GM12891 (cell line): ENCODE data around the gene HSPA1L.
"Not testable (repeated sequence)": the region's sequence is repeated elsewhere in the genome, so short reads cannot be mapped to it uniquely, and the experiment has no call there.

Source experiments
- DNase-seq: peaks from one replicate; pipeline ENCODE4 v3.0.0; 2011; ENCODE audit warnings: low spot score; ENCODE audit not compliant: insufficient read length
- FAIRE-seq: peaks from 2 replicates; lab custom pipeline; 2011; peaks lifted over from hg19 to GRCh38; lab: Jason Lieb, UNC
- PAX5 ChIP-seq: IDR thresholded peaks from 2 replicates; pipeline ENCODE4 v1.6.1; 2011; ENCODE audit warnings: low read length, moderate library complexity, mild to moderate bottlenecking; ENCODE audit not compliant: insufficient read depth, severe bottlenecking
- POLR2A ChIP-seq: IDR thresholded peaks from 2 replicates; pipeline ENCODE4 v1.6.1; 2011; ENCODE audit warnings: low read depth, low read length, control low read depth
- POLR2AphosphoS5 ChIP-seq: IDR thresholded peaks from 2 replicates; pipeline ENCODE4 v1.6.1; 2011; ENCODE audit warnings: low read depth, low read length, control low read depth
- POU2F2 ChIP-seq: IDR thresholded peaks from 2 replicates; pipeline ENCODE4 v1.6.1; 2011; ENCODE audit warnings: low read depth, mild to moderate bottlenecking, control low read depth, low read length, moderate library complexity
- SPI1 ChIP-seq: IDR thresholded peaks from 2 replicates; pipeline ENCODE4 v1.6.1; 2011; ENCODE audit warnings: low read depth, low read length, control low read depth
- TAF1 ChIP-seq: IDR thresholded peaks from 2 replicates; pipeline ENCODE4 v1.6.1; 2011; ENCODE audit warnings: low read depth, low read length, control low read depth

HSPA1L gene

GRCh38 chr6:31836047-31836473, 21.0 kb upstream of the HSPA1L start:
- TF ChIP-seq SPI1 (no peak), PAX5 (no peak), POLR2A (0 out of 2 replicates have a peak, but pooled peaks have one; percentile 24)
- DNase-seq (no peak), FAIRE-seq (no peak)

GRCh38 chr6:31834367-31835250, 19.5 kb upstream of the HSPA1L start:
- DNase-seq (peak; percentile 63), FAIRE-seq (peak; percentile 71)
- TF ChIP-seq POLR2AphosphoS5 (peak; percentile 99), PAX5 (peak; percentile 4), POLR2A (peak; percentile 99), SPI1 (no peak), POU2F2 (peak; percentile 92), TAF1 (peak; percentile 94)

DNA sequence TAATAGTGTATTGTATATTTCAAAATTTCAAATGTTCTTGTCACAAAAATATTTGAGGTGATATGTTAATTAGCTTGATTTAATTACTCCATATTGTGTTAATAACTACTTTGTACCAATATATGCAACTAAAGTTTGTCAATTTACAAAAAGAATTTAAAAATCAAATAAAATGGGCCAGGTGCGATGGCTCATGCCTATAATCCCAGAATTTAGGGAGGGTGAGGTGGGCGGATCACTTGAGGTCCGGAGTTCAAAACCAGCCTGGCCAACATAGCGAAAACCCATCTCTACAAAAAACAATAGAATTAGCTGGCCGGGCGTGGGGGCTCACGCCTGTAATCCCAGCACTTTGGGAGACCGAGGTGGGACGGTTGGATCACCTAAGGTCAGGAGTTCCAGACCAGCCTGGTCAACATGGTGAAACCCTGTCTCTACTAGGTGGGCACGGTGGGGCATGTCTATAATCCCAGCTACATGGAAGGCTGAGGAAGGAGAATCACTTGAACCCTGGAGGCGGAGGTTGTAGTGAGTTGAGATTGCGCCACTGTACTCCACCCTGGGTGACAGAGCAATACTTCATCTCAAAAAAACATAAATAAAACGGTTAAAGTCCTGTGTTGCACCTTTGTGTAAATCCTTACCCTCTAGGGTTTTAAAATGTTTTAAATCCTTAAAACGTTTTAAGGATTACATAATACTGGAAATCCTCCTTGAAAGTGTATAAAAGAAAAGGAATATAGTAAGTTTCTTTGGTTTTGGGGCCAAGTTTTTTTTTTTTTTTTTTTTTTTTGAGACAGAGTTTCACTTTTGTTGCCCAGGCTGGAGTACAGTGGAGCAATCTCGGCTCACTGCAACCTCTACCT, 16.5 kb upstream of the HSPA1L start:
- FAIRE-seq (no peak), DNase-seq (no peak)
- TF ChIP-seq POLR2A: no peak
- TF ChIP-seq POLR2AphosphoS5: no peak
- no peak for TF ChIP-seq TAF1
- TF ChIP-seq SPI1: no peak
- no peak for TF ChIP-seq POU2F2
- TF ChIP-seq PAX5: no peak

DNA sequence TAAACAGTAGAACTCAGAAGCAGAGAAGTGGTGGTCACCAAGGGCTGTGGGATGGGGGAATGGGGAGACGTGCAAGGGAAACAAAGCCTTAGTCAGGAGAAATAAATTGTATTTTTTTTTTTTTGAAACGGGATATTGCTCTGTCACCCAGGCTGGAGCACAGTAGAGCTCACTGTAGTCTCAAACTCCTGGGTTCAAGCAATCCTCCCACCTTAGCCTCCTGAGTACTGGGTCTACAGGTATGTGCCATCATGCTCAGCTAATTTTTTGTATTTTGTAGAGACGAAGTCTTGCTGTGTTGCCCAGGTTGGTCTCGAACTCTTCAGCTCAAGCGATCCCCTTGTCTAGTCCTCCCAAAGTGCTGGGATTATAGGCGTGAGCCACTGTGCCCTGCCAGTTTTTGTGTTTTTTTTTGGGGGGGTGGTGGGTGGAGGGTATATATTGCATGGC, 15.8 kb upstream of the HSPA1L start:
- TF ChIP-seq SPI1: no peak
- TF ChIP-seq POLR2A: no peak
- TF ChIP-seq PAX5: no peak
- no peak for TF ChIP-seq POU2F2
- TF ChIP-seq POLR2AphosphoS5: no peak
- no peak for TF ChIP-seq TAF1
- FAIRE-seq (no peak), DNase-seq (no peak)

DNA sequence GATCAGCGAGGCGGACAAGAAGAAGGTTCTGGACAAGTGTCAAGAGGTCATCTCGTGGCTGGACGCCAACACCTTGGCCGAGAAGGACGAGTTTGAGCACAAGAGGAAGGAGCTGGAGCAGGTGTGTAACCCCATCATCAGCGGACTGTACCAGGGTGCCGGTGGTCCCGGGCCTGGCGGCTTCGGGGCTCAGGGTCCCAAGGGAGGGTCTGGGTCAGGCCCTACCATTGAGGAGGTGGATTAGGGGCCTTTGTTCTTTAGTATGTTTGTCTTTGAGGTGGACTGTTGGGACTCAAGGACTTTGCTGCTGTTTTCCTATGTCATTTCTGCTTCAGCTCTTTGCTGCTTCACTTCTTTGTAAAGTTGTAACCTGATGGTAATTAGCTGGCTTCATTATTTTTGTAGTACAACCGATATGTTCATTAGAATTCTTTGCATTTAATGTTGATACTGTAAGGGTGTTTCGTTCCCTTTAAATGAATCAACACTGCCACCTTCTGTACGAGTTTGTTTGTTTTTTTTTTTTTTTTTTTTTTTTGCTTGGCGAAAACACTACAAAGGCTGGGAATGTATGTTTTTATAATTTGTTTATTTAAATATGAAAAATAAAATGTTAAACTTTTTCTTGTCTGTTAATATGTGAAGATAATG, 14.7 kb upstream of the HSPA1L start:
- TF ChIP-seq TAF1: no peak
- no peak for TF ChIP-seq POU2F2
- FAIRE-seq: no peak

DNA sequence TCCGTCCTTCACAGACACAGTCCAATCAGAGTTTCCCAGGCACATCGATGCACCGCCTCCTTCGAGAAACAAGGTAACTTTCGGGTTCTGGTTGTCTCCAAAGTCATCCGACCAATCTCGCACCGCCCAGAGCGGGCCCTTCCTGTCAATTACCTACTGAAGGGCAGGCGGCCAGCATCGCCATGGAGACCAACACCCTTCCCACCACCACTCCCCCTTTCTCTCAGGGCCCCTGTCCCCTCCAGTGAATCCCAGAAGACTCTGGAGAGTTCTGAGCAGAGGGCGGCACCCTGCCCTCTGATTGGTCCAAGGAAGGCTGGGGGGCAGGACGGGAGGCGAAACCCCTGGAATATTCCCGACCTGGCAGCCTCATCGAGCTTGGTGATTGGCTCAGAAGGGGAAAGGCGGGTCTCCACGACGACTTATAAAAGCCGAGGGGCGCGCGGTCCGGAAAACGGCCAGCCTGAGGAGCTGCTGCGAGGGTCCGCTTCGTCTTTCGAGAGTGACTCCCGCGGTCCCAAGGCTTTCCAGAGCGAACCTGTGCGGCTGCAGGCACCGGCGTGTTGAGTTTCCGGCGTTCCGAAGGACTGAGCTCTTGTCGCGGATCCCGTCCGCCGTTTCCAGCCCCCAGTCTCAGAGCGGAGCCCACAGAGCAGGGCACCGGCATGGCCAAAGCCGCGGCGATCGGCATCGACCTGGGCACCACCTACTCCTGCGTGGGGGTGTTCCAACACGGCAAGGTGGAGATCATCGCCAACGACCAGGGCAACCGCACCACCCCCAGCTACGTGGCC, 12.4 kb upstream of the HSPA1L start, which contains the start of gene HSPA1B:
TSS of gene HSPA1B (plus strand) at position 453 of the 794 bp plus-strand sequence. CDS start at position 666, 213 bp downstream.
- peak; percentile 77 for FAIRE-seq
- peak; percentile 80 for DNase-seq
- TF ChIP-seq TAF1: peak; percentile 88
- peak; percentile 98 for TF ChIP-seq POLR2AphosphoS5
- peak; percentile 98 for TF ChIP-seq POLR2A
- no peak for TF ChIP-seq POU2F2

More for the DNA sequence above, 14.7 kb upstream of the HSPA1L start:
- DNase-seq: no peak

DNA sequence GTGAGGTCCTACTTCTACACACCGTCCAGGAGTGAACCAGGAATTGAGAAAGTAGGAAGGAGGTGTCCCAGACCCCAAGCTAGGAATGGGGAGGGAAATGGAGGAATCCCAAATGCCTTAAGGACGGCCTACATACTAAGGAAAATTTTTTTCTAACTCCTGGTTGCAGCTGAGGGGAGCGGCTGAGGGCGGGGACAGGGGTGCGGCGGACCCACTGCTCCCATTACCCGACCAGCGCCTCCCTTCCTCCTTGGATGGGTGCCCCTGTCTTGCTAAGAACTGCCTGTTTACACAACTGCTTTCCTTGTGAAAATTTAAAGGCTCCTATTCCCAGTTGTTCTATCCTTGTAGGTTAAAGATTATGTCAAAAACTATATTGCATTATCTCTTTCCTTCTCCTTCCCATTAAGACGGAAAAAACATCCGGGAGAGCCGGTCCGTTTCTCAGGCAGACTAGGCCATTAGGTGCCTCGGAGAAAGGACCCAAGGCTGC, 11.8 kb upstream of the HSPA1L start:
- FAIRE-seq: no peak

DNA sequence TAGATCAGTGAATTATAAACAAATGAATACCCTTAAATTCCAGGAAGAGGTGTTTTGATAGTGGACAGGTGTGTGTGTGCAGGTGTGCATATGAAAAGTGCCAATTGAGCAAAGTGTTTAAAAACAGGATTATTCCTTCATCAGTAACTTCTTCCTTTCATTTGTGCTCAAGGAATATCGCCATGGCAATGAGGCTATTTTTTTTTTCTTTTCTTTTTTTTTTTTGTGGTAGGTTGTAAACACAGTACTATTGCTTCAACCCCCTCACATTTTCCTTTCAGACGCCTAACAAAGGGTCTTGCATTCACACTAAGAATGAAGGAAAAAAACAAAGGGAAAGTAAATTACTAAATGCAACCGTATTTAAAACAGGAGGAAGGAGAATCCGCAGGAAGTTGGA, 10.5 kb upstream of the HSPA1L start:
- no peak for FAIRE-seq
- TF ChIP-seq POLR2A: no peak
- no peak for TF ChIP-seq SPI1
- TF ChIP-seq POU2F2: no peak
- TF ChIP-seq TAF1: no peak
- TF ChIP-seq POLR2AphosphoS5: no peak
- TF ChIP-seq PAX5: no peak
- no peak for DNase-seq

More for the DNA sequence above, 11.8 kb upstream of the HSPA1L start:
- DNase-seq: peak; percentile 49
- TF ChIP-seq POLR2AphosphoS5 (peak; percentile 32; the same call in 1 of the 2 replicates), POU2F2 (no peak)

GRCh38 chr6:31823592-31824196, 8.6 kb upstream of the HSPA1L start:
- FAIRE-seq, DNase-seq: not testable (repeated sequence)
